GM12878 (cell line): ENCODE data around the gene LRCH2. TPM values are rescaled to one million over a fixed set of nuclear protein-coding genes. Genes with fewer than 3 reads are reported as not detected.

ENCODE experiments used
- ATAC-seq: fragments of 200-7000 bp; cut with Tn5 transposase; 3 replicates; pipeline ENCODE4 v1.9.1; 2020; ENCODE audit warnings: mild to moderate bottlenecking, moderate library complexity
- BruUV-seq: library from RNA; stranded (reverse); fragments of 400-500 nt; replicated peaks from 2 replicates; lab custom pipeline; 2021; lab: Mats Ljungman, UMichigan
- CTCF ChIA-PET: fragments of 300-600 bp; sonication (Branson Sonifier 250); formaldehyde crosslinking; extraction: SDS; loops from one replicate; lab custom pipeline; 2021; ENCODE audit warnings: inconsistent platforms; lab: Yijun Ruan, JAX
- POLR2A ChIA-PET: fragments of 350-600 bp; formaldehyde crosslinking; extraction: SDS; loops from one replicate; lab custom pipeline; 2021; ENCODE audit warnings: inconsistent platforms; lab: Charles Lee
- RAD21 ChIA-PET: fragments of 300-600 bp; sonication (Branson Sonifier 250); formaldehyde crosslinking; loops from one replicate; lab custom pipeline; 2023; ENCODE audit warnings: antibody characterized with exemption; ENCODE audit not compliant: unreplicated experiment; lab: Charles Lee
- SMC1A ChIA-PET: fragments of 300-600 bp; sonication (Branson Sonifier 250); formaldehyde crosslinking; loops from one replicate; lab custom pipeline; 2023; ENCODE audit not compliant: unreplicated experiment, uncharacterized antibody; lab: Charles Lee
- DNase-seq: peaks from one replicate; pipeline ENCODE4 v3.0.0-alpha.2; 2011; ENCODE audit warnings: low read depth, low spot score
- FAIRE-seq: peaks from 3 replicates; lab custom pipeline; 2011; peaks lifted over from hg19 to GRCh38; lab: Jason Lieb, UNC
- H2AFZ ChIP-seq: 2 replicates; pipeline ENCODE4 v1.6.0; 2011; ENCODE audit warnings: low read depth, low read length, control low read depth; ENCODE audit not compliant: control insufficient read depth
- H3K27ac ChIP-seq: 2 replicates; pipeline ENCODE4 v1.5.1; 2011; ENCODE audit warnings: control low read depth; ENCODE audit not compliant: control insufficient read depth, insufficient read depth
- H3K27me3 ChIP-seq, 2 experiments: replicated peaks in 1 of 2; 2 replicates each; pipeline versions ENCODE4 v1.6.0 to v1.6.1; 2011; ENCODE audit warnings: low read length in 1 of 2; ENCODE audit not compliant: control insufficient read depth in 2 of 2, insufficient read depth in 2 of 2
- H3K36me3 ChIP-seq, 2 experiments: 2 replicates each; pipeline ENCODE4 v1.5.1; 2011; ENCODE audit warnings: low read length in 1 of 2; ENCODE audit not compliant: control insufficient read depth in 2 of 2, insufficient read depth in 2 of 2
- H3K4me1 ChIP-seq: 2 replicates; pipeline ENCODE4 v1.6.1; 2011; ENCODE audit warnings: mild to moderate bottlenecking, low read length, moderate library complexity, mixed read lengths; ENCODE audit not compliant: control insufficient read depth, insufficient read depth
- H3K4me2 ChIP-seq: 2 replicates; pipeline ENCODE4 v1.6.0; 2011; ENCODE audit warnings: control low read depth; ENCODE audit not compliant: control insufficient read depth, insufficient read depth
- H3K4me3 ChIP-seq: fragments of 200-600 bp; sonication (generic); 2 replicates; pipeline ENCODE4 v1.5.1; 2016
- H3K79me2 ChIP-seq: 2 replicates; pipeline ENCODE4 v1.6.0; 2011; ENCODE audit warnings: low read length; ENCODE audit not compliant: control insufficient read depth, insufficient read depth
- H3K9ac ChIP-seq: 2 replicates; pipeline ENCODE4 v1.8.0; 2011; ENCODE audit warnings: low read length, control low read depth, mixed read lengths; ENCODE audit not compliant: control insufficient read depth, insufficient read depth
- H3K9me3 ChIP-seq: replicated peaks from 3 replicates; pipeline ENCODE4 v1.5.1; 2011; ENCODE audit warnings: mild to moderate bottlenecking, low read length; ENCODE audit not compliant: control insufficient read depth, insufficient read depth
- H4K20me1 ChIP-seq: 2 replicates; pipeline ENCODE4 v1.6.0; 2011; ENCODE audit not compliant: control insufficient read depth, insufficient read depth
- BHLHE40 ChIP-seq, 2 experiments: fragments of 450-650 bp in 1 of 2; IDR thresholded peaks; 2 replicates each; pipeline ENCODE4 v1.6.1; 2011 to 2017; ENCODE audit warnings: low read depth in 2 of 2, borderline replicate concordance in 1 of 2, improper control_type of control experiment in 1 of 2, low read length in 1 of 2, mild to moderate bottlenecking in 1 of 2
- CBFB ChIP-seq: IDR thresholded peaks from 2 replicates; pipeline ENCODE4 v1.6.1; 2016; ENCODE audit warnings: antibody characterized with exemption, low read depth
- CHD1 ChIP-seq: IDR thresholded peaks from 2 replicates; pipeline ENCODE4 v1.6.1; 2012; ENCODE audit warnings: low read depth, low read length, improper control_type of control experiment
- E4F1 ChIP-seq: fragments of 450-650 bp; IDR thresholded peaks from 2 replicates; pipeline ENCODE4 v1.6.1; 2018; ENCODE audit warnings: borderline replicate concordance, mild to moderate bottlenecking; ENCODE audit not compliant: partially characterized antibody
- MLLT1 ChIP-seq: fragments of 450-650 bp; IDR thresholded peaks from 2 replicates; pipeline ENCODE4 v1.6.1; 2016; ENCODE audit warnings: mild to moderate bottlenecking
- NFYB ChIP-seq: IDR thresholded peaks from 2 replicates; pipeline ENCODE4 v1.6.1; 2011; ENCODE audit warnings: low read depth, mild to moderate bottlenecking, low read length, improper control_type of control experiment, moderate library complexity; ENCODE audit not compliant: insufficient read depth
- SREBF1 ChIP-seq: IDR thresholded peaks from 2 replicates; pipeline ENCODE4 v1.6.1; 2012; ENCODE audit warnings: mild to moderate bottlenecking, low read length
- YY1 ChIP-seq: IDR thresholded peaks from 2 replicates; pipeline ENCODE4 v1.6.1; 2011; ENCODE audit warnings: low read depth, mild to moderate bottlenecking, low read length
- WGBS: methylation state at CpG from one replicate; pipeline ENCODE4 v1.1.6; 2016; ENCODE audit warnings: low lambda C conversion rate; ENCODE audit not compliant: insufficient replicate concordance, insufficient coverage; ENCODE audit errors: missing lambda C conversion rate; 5-methylcytosine and 5-hydroxymethylcytosine counted together
- in situ Hi-C: fragments of 300-500 bp; cut with MboI; formaldehyde crosslinking; loops from 9 replicates; pipeline ENCODE4 v1.14.3; 2018; ENCODE audit warnings: mixed read lengths
- intact Hi-C: fragments of 100-400 bp; cut with micrococcal nuclease; formaldehyde crosslinking; loops from one replicate; pipeline ENCODE4 v1.14.2; 2022; ENCODE audit not compliant: unreplicated experiment
- polyA plus RNA-seq, 11 experiments: library from polyadenylated mRNA; depleted of rRNA in 4 of 11; unstranded in 6 of 11; stranded (reverse) in 5 of 11; fragments of >200 nt; fragmentation: Nextera tagmentation in 4 of 11; fragmentation: Illumina TruSeq in 1 of 11; extraction: Ambion mirVana in 4 of 11; extraction: Trizol in 1 of 11; gene quantifications; 1 replicate in 1 of 11; 2 replicates in 10 of 11; pipeline versions ENCODE4 v1.2.1 to v1.2.3, GENCODE V29; 2011 to 2016; ENCODE audit warnings: inconsistent platforms in 2 of 11, missing spikeins in 2 of 11, low read depth in 1 of 11
- total RNA-seq, 4 experiments: library from RNA; depleted of rRNA in 3 of 4; stranded (reverse); fragments of >200 nt in 3 of 4; fragmentation: Illumina TruSeq in 1 of 4; extraction: Trizol in 1 of 4; gene quantifications; 2 replicates each; pipeline versions ENCODE4 v1.2.1 to v1.2.3, GENCODE V29; 2013 to 2021

Gene LRCH2
- total and polyA plus RNA-seq, 10 of the 15 experiments (the other 5 are each of a cell fraction or from before 2014, with no cell fraction given): 0.01 to 0.10 (median 0.03) TPM; not detected in 7

- TF ChIP-seq YY1 (no peak), E4F1 (no peak), MLLT1 (no peak), CHD1 (no peak), BHLHE40 (IDR thresholded peaks at IDR 0.05; ENCODE audit: borderline replicate concordance in 1 of 2, low read depth in 2 of 2, low read length in 1 of 2) (no peak), NFYB (no peak), CBFB (no peak), SREBF1 (no peak)
- no peaks in the 10 kb centered on the region for H4K20me1 ChIP-seq
- no TSS peak for BruUV-seq
- peaks cover 0 to 2% of the 10 kb centered on the region in 2 experiments; a peak in 1 of 4 replicates for H3K27me3 ChIP-seq
- FAIRE-seq (no peak), ATAC-seq (no peak), DNase-seq (no peak)
- 0% methylated on average over 1 of the region's 1 CpG for WGBS
- H3K36me3 ChIP-seq: no peaks in the 10 kb centered on the region
- no peaks in the 10 kb centered on the region for H3K4me1 ChIP-seq
- ChIA-PET RAD21 (no interaction called here), CTCF (no interaction called here), POLR2A (no interaction called here), SMC1A (interaction anchor here (1.1 to 1.5 kb wide), 2 partner anchors 13 to 34 kb away, joined by 3 to 4 read pairs; no protein-coding TSS in a partner anchor)
- in situ Hi-C loops: no loop called here
- H3K9me3 ChIP-seq: no peaks in the 10 kb centered on the region
- intact Hi-C loops: no loop called here
- no peak overlapping the region for H2AFZ ChIP-seq
- H3K9ac ChIP-seq: no peak overlapping the region
- H3K79me2 ChIP-seq: no peaks in the 10 kb centered on the region
- H3K4me2 ChIP-seq: no peak overlapping the region
- no peak overlapping the region for H3K27ac ChIP-seq
- no peak overlapping the region for H3K4me3 ChIP-seq
Measured at GRCh38 chrX:115237056-115237455, 3.2 kb upstream of the LRCH2 start.
